Body of pancreas (tissue), 4 donors: ENCODE results near the gene CPZ. TPM values are rescaled to one million over a fixed set of nuclear protein-coding genes. Genes with fewer than 3 reads are reported as not detected.

Experiments used
- ATAC-seq: fragments of 150-250 bp; one replicate; pipeline ENCODE4 v1.9.1; 2016
- DNase-seq, 4 donors: peaks; one replicate each; pipeline ENCODE4 v3.0.0-alpha.2; 2019
- H3K27ac ChIP-seq, 4 donors: fragments of 200-600 bp; sonication (generic); 1 replicate in 3 of 4; 2 replicates in 1 of 4; pipeline versions ENCODE4 v1.5.1 to v1.6.1; 2016 to 2019; ENCODE audit warnings: mild to moderate bottlenecking in 1 of 4, mixed read lengths in 1 of 4, moderate library complexity in 1 of 4
- H3K27me3 ChIP-seq, 2 donors: fragments of 200-600 bp; sonication (generic); one replicate each; pipeline ENCODE4 v1.6.0; 2016; ENCODE audit warnings: mild to moderate bottlenecking in 1 of 2
- H3K36me3 ChIP-seq, 2 donors: fragments of 200-600 bp; sonication (generic); replicated peaks in 1 of 2; 2 replicates each; pipeline ENCODE4 v1.5.1; 2016; ENCODE audit warnings: low read depth in 2 of 2; ENCODE audit not compliant: insufficient read depth in 1 of 2
- H3K4me1 ChIP-seq: fragments of 200-600 bp; sonication (generic); one replicate; pipeline ENCODE4 v1.6.0; 2016
- H3K4me3 ChIP-seq, 2 donors: fragments of 200-600 bp; sonication (generic); 1 replicate in 1 of 2; 2 replicates in 1 of 2; pipeline ENCODE4 v1.5.1; 2016 to 2019
- H3K9me3 ChIP-seq, 3 donors: fragments of 200-600 bp; sonication (generic); 1 replicate in 2 of 3; 2 replicates in 1 of 3; pipeline ENCODE4 v1.5.1; 2016
- CTCF ChIP-seq, 7 experiments: fragments of 450-650 bp in 4 of 7; fragments of 200-600 bp in 3 of 7; sonication (generic) in 3 of 7; IDR thresholded peaks; one replicate each; pipeline ENCODE4 v1.5.1; 2016 to 2019; ENCODE audit warnings: antibody characterized with exemption in 7 of 7
- POLR2A ChIP-seq, 3 donors: fragments of 450-650 bp; IDR thresholded peaks; one replicate each; pipeline ENCODE4 v1.6.1; 2016; ENCODE audit warnings: antibody characterized with exemption in 3 of 3, mild to moderate bottlenecking in 2 of 3
- WGBS, 2 donors: methylation state at CpG; one replicate each; pipeline ENCODE4 v1.1.5; 2017; 5-methylcytosine and 5-hydroxymethylcytosine counted together
- intact Hi-C: fragments of 100-400 bp; cut with DNase I; formaldehyde crosslinking; loops from one replicate; pipeline ENCODE4 v1.15.1; 2023
- total RNA-seq, 2 donors: library from RNA; depleted of rRNA; stranded (reverse); fragments of >200 nt; gene quantifications; one replicate each; pipeline ENCODE4 v1.1.0, GENCODE V29; 2016

CPZ gene
- total RNA-seq, 2 donors from 2014 or later = 0.66 to 0.78 TPM

GRCh38 chr4:8665406-8666360 lies 73.1 kb downstream of the CPZ start:
- H3K9me3 ChIP-seq = no peaks in the 10 kb centered on the region
- no peak for TF ChIP-seq CTCF (IDR thresholded peaks at IDR 0.05)
- no peak for TF ChIP-seq POLR2A (IDR thresholded peaks at IDR 0.05)
- WGBS, 2 donors = 55 to 66% methylated on average over 11 to 19 of the region's 19 CpGs
- DNase-seq (no peak), ATAC-seq (no peak)
- no peaks in the 10 kb centered on the region for H3K4me1 ChIP-seq
- no peak overlapping the region for H3K27ac ChIP-seq
- peaks cover 0 to 6% of the 10 kb centered on the region in 2 donors for H3K27me3 ChIP-seq
- no peaks in the 10 kb centered on the region for H3K36me3 ChIP-seq
- intact Hi-C loops = no loop called here
- H3K4me3 ChIP-seq = no peak overlapping the region

GRCh38 chr4:8666581-8666980 lies 74.0 kb downstream of the CPZ start:
- H3K36me3 ChIP-seq = no peaks in the 10 kb centered on the region
- intact Hi-C loops = no loop called here

More at GRCh38 chr4:8666581-8666980, 74.0 kb downstream of the CPZ start:
- Histone ChIP-seq H3K4me3 (no peak overlapping the region), H3K27me3 (peaks cover 0 to 6% of the 10 kb centered on the region in 2 donors), H3K27ac (no peak overlapping the region), H3K9me3 (no peaks in the 10 kb centered on the region), H3K4me1 (no peaks in the 10 kb centered on the region)
- WGBS, 2 donors = 42 to 57% methylated on average over 6 of the region's 6 CpGs
- TF ChIP-seq CTCF (IDR thresholded peaks at IDR 0.05) (no peak), POLR2A (IDR thresholded peaks at IDR 0.05) (no peak)
- DNase-seq = no peak
- no peak for ATAC-seq

Other genes starting within 250 kb of the CPZ start
- gene ACOX3, start 152.0 kb upstream of the CPZ start, total RNA-seq = 10 to 100 TPM; 18.4 to 23.4 TPM
- gene TRMT44, start 152.0 kb upstream of the CPZ start, total RNA-seq = 10 to 100 TPM; 13.2 to 60.0 TPM
- gene GPR78, start 12.4 kb upstream of the CPZ start, total RNA-seq = not detected